ENCODE data around the gene NRROS.
"Not testable (repeated sequence)": the region's sequence is repeated elsewhere in the genome, so short reads cannot be mapped to it uniquely, and the experiment has no call there.

- not testable (repeated sequence) for TF ChIP-seq SUZ12 (IDR thresholded peaks at IDR 0.05; ENCODE audit: extremely low read depth, insufficient read depth, insufficient read length); YY1 (IDR thresholded peaks at IDR 0.05; ENCODE audit: insufficient read depth, insufficient read length); ZNF274 (IDR thresholded peaks at IDR 0.05; ENCODE audit: low read depth, low read length)
Observed at GRCh38 chr3:196597971-196598733, 41.3 kb upstream of the NRROS start.

Measured in NT2/D1 (cell line).